ENCODE measurements around the gene THAP2.

Gene THAP2

DNA sequence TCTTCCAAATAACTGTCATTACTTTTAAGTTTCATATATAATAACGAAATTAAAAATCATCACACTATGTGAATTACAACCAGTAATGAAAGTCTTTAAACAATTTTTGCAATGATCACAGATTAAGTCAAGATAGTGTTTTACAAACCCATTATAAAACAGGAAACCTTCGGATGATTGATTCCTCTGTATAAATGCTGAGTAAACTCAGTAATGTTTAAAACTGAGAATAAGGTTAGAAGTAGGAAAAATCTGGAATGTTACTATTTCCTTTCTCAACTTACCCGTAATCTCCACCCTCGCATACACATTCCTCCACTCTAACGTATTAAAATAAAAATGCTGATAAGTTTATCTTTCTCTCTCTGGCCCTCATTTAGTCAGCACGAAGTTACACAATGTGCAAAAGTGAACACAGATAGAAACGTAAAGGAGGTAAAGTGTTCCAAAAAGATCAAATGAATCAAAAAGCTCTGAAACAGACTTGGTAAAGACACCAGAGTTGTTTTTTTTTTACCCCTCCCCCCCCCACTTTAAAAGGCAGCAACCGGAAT is 2.0 kb upstream of the THAP2 start:
- TF ChIP-seq, protein P1, sequence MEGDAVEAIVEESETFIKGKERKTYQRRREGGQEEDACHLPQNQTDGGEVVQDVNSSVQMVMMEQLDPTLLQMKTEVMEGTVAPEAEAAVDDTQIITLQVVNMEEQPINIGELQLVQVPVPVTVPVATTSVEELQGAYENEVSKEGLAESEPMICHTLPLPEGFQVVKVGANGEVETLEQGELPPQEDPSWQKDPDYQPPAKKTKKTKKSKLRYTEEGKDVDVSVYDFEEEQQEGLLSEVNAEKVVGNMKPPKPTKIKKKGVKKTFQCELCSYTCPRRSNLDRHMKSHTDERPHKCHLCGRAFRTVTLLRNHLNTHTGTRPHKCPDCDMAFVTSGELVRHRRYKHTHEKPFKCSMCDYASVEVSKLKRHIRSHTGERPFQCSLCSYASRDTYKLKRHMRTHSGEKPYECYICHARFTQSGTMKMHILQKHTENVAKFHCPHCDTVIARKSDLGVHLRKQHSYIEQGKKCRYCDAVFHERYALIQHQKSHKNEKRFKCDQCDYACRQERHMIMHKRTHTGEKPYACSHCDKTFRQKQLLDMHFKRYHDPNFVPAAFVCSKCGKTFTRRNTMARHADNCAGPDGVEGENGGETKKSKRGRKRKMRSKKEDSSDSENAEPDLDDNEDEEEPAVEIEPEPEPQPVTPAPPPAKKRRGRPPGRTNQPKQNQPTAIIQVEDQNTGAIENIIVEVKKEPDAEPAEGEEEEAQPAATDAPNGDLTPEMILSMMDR (IDR thresholded peaks at IDR 0.05; ENCODE audit: insufficient read depth, low read length, poor library complexity, severe bottlenecking), result no peak
- peak overlapping the region; percentile 97 for H3K4me3 ChIP-seq (replicated peaks; ENCODE audit: low read depth, low read length)
- DNase-seq (ENCODE audit: extremely low read depth, insufficient read length), result no peak
- no peaks in the 10 kb centered on the region for H3K36me3 ChIP-seq (ENCODE audit: control insufficient read depth, insufficient read depth, low read length)
- no peaks in the 10 kb centered on the region for H3K27me3 ChIP-seq (replicated peaks; ENCODE audit: control insufficient read depth, insufficient read depth, low read length)

DNA sequence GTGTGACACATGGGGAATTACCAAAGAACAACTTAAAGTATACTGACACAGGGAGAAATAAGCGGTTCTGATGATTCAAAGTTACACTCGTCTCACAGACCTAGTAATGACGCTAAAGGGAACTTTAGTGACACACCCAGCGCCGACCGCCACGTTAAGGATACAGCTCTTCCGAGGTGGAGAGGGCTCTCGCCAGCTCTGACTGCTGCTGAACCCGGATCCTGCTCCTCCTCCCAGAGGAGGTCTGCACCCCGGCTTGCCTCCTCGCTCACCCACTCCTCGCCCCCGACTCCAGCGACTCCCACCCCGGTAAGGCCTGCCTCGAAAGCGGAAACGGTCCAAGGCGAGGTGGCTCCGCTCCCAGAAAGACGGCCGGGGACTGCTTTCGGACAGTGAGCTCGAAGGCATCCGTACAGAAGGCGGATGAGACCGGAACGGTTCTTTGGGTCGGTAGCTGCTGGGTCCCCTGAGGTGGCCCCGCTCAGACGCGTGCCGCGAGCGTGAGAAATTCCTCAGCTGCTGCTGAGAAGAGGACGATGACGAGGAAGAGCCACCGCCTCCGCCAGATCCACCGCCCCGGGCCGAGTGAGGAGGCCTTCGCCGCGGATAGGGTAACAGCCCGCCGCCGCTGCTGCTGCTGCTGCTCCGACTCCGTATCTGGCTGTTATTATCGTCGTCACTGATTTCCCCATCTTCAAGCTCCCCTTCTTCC is 1.1 kb upstream of the THAP2 start:
- peak; percentile 82 for DNase-seq (ENCODE audit: extremely low read depth, insufficient read length)
- TF ChIP-seq, protein P1 (IDR thresholded peaks at IDR 0.05; ENCODE audit: insufficient read depth, low read length, poor library complexity, severe bottlenecking), result no peak
- H3K36me3 ChIP-seq (ENCODE audit: control insufficient read depth, insufficient read depth, low read length), result no peaks in the 10 kb centered on the region

DNA sequence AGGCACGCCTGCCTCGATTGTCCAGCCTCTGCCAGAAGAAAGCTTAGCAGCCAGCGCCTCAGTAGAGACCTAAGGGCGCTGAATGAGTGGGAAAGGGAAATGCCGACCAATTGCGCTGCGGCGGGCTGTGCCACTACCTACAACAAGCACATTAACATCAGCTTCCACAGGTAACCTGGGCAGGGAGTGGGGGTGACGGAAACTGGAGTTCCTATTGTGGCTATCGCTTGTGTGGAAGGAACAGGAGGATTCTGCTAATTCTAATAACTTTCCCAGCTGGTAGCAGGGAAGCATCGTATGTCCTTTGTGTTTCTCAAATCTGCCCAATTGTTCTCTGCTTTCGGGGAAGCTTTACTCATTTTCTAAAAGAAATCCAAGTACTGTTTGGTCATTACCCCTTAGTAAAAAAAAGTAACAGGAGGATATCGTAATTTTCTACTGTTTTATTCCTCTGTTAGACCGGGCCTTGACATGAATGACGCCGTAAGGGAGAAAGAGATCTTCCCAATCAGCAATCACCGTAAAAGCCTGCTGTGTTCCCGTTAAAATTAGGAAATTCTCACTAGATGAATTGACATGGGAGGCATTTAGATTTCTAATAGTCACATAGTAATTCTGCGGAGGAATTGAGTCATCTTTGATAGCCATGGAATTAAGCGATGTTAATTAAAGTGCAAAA is 449 bp downstream of the THAP2 start:
- DNase-seq (ENCODE audit: extremely low read depth, insufficient read length), result no peak
- H3K4me3 ChIP-seq (replicated peaks; ENCODE audit: low read depth, low read length), result peak overlapping the region; percentile 97
- H3K36me3 ChIP-seq (ENCODE audit: control insufficient read depth, insufficient read depth, low read length), result no peaks in the 10 kb centered on the region
- TF ChIP-seq, protein P1 (IDR thresholded peaks at IDR 0.05; ENCODE audit: insufficient read depth, low read length, poor library complexity, severe bottlenecking), result no peak
- no peaks in the 10 kb centered on the region for H3K27me3 ChIP-seq (replicated peaks; ENCODE audit: control insufficient read depth, insufficient read depth, low read length)

More for the DNA sequence above, 1.1 kb upstream of the THAP2 start:
- Histone ChIP-seq H3K27me3 (replicated peaks; ENCODE audit: control insufficient read depth, insufficient read depth, low read length) (no peaks in the 10 kb centered on the region), H3K4me3 (replicated peaks; ENCODE audit: low read depth, low read length) (peak overlapping the region; percentile 97)

DNA sequence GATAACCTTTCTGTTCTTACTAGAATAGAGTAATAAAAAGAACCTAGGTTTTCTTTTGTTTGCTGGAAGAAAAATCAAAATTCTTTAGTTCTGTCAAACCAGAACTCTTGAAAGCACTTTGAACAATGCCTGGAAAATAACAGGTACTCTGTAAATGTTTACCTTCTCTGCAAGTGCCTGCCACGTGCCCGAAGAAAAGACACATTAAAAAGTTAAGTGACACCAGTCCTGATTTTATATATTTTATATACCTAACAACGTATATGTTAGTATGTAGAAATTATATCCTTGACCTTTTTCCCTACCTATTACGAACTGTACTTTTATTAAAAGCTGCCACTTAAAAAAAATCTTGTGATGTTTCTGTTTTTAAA is 976 bp downstream of the THAP2 start:
- Histone ChIP-seq H3K36me3 (ENCODE audit: control insufficient read depth, insufficient read depth, low read length) (no peaks in the 10 kb centered on the region), H3K4me3 (replicated peaks; ENCODE audit: low read depth, low read length) (peak overlapping the region; percentile 97), H3K27me3 (replicated peaks; ENCODE audit: control insufficient read depth, insufficient read depth, low read length) (no peaks in the 10 kb centered on the region)
- no peak for DNase-seq (ENCODE audit: extremely low read depth, insufficient read length)
- TF ChIP-seq, protein P1 (IDR thresholded peaks at IDR 0.05; ENCODE audit: insufficient read depth, low read length, poor library complexity, severe bottlenecking), result no peak

DNA sequence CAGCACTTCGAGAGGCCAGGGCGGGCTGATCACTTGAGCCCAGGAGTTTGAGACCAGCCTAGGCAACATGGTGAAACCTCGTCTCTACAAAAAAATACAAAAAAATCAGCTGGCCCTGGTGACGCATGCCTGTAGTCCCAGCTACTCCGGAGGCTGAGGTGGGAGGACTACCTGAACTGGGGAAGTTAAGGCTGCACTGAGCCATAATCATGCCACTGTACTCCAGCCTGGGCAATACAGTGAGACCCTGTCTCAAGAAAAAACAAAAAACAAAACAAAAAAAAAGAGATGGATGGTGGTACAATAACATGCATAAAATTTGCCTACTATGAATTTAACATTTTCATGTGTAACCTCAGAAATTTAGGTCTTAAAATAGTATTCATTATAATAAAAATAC is 2.2 kb downstream of the THAP2 start:
- Histone ChIP-seq H3K36me3 (ENCODE audit: control insufficient read depth, insufficient read depth, low read length) (no peaks in the 10 kb centered on the region), H3K27me3 (replicated peaks; ENCODE audit: control insufficient read depth, insufficient read depth, low read length) (no peaks in the 10 kb centered on the region), H3K4me3 (replicated peaks; ENCODE audit: low read depth, low read length) (no peak overlapping the region; the same call in 1 of the 2 replicates)
- TF ChIP-seq, protein P1 (IDR thresholded peaks at IDR 0.05; ENCODE audit: insufficient read depth, low read length, poor library complexity, severe bottlenecking), result no peak
- DNase-seq (ENCODE audit: extremely low read depth, insufficient read length), result no peak
